GM03348 (cell line): ENCODE measurements around the gene TMEM201.

ENCODE experiments used
- DNase-seq: peaks from one replicate; pipeline ENCODE4 v3.0.0; 2012; ENCODE audit warnings: low spot score

TMEM201 gene

GRCh38 chr1:9577423-9577822, 11.3 kb upstream of the TMEM201 start:
- no peak for DNase-seq

GRCh38 chr1:9580942-9581341, 7.8 kb upstream of the TMEM201 start:
- no peak for DNase-seq

GRCh38 chr1:9586147-9586766, 2.5 kb upstream of the TMEM201 start:
- DNase-seq: no peak

GRCh38 chr1:9589144-9589718, 520 bp downstream of the TMEM201 start:
- peak; percentile 56 for DNase-seq

- no peak for DNase-seq
These were observed 1.0 kb downstream of the TMEM201 start for GRCh38 chr1:9589719-9590157.

- no peak for DNase-seq
These were observed 1.5 kb downstream of the TMEM201 start for GRCh38 chr1:9590201-9590600.

GRCh38 chr1:9590945-9591668, 2.4 kb downstream of the TMEM201 start:
- no peak for DNase-seq

GRCh38 chr1:9591669-9592509, 3.2 kb downstream of the TMEM201 start:
- DNase-seq: no peak

GRCh38 chr1:9592510-9593075, 3.9 kb downstream of the TMEM201 start:
- DNase-seq: no peak

GRCh38 chr1:9593147-9593491, 4.4 kb downstream of the TMEM201 start:
- DNase-seq: no peak

- peak; percentile 65 for DNase-seq
These were observed 5.1 kb downstream of the TMEM201 start for GRCh38 chr1:9593492-9594465.

- DNase-seq: no peak
These were observed 5.9 kb downstream of the TMEM201 start for GRCh38 chr1:9594471-9595155.

GRCh38 chr1:9595156-9595967, 6.7 kb downstream of the TMEM201 start:
- no peak for DNase-seq

GRCh38 chr1:9595968-9596340, 7.2 kb downstream of the TMEM201 start:
- DNase-seq: no peak

- no peak for DNase-seq
These were observed 7.9 kb downstream of the TMEM201 start for GRCh38 chr1:9596415-9597123.

- no peak for DNase-seq
These were observed 8.9 kb downstream of the TMEM201 start for GRCh38 chr1:9597361-9598315.

- no peak for DNase-seq
These were observed 9.6 kb downstream of the TMEM201 start for GRCh38 chr1:9598316-9598700.

- no peak for DNase-seq
These were observed 11.0 kb downstream of the TMEM201 start for GRCh38 chr1:9599741-9600140.
